Measurements from ENCODE around the gene SNHG17. TPM values are rescaled to one million over a fixed set of nuclear protein-coding genes. Genes with fewer than 3 reads are reported as not detected.

Gene SNHG17
- total RNA-seq, 4 donors from 2014 or later, result 6.0 to 12.2 (median 8.7) TPM

- in situ Hi-C loops (cut with MboI; ENCODE audit: low sequenced_read_pairs in 4 of 4), result no loop called here
- Histone ChIP-seq H3K36me3 (no peaks in the 10 kb centered on the region), H3K4me1 (peaks cover 25 to 31% of the 10 kb centered on the region in 2 donors), H3K4me3 (peak within 1 kb of the TSS; percentile 72 to 86 (median 84)), H3K27ac (peak within 1 kb of the TSS; percentile 72 to 90 (median 84)), H3K27me3 (no peaks in the 10 kb centered on the region), H3K9me3 (no peaks in the 10 kb centered on the region)
- peak; percentile 97 to 99 for DNase-seq
- intact Hi-C loops (cut with DNase I; ENCODE audit: low total_unique reads), result loop anchor here (1.0 kb wide), 1 partner anchor 37 kb away; the partner anchor contains the start of gene SNHG17
- ATAC-seq, result peak; percentile 98
- peak; percentile 32 to 45 for TF ChIP-seq POLR2A (IDR thresholded peaks at IDR 0.05)
- peak in 2 of 5 experiments; percentile 28 to 40 for TF ChIP-seq CTCF (IDR thresholded peaks at IDR 0.05 in 4 of 5, conservative IDR thresholded peaks at IDR 0.05 in 1 of 5)
These were observed 37.6 kb upstream of the SNHG17 start, which contains the start of gene RALGAPB for GRCh38 chr20:38472513-38473366. RALGAPB (plus strand) TSS chr20:38472843; CDS start chr20:38488433, 15,590 bp downstream.

- Histone ChIP-seq H3K4me1 (peaks cover 25 to 31% of the 10 kb centered on the region in 2 donors), H3K27me3 (no peaks in the 10 kb centered on the region), H3K36me3 (no peaks in the 10 kb centered on the region), H3K27ac (peak overlapping the region; percentile 69 to 90 (median 78)), H3K4me3 (peak overlapping the region; percentile 72 to 86 (median 84)), H3K9me3 (no peaks in the 10 kb centered on the region)
- TF ChIP-seq POLR2A (IDR thresholded peaks at IDR 0.05) (no peak), CTCF (IDR thresholded peaks at IDR 0.05 in 4 of 5, conservative IDR thresholded peaks at IDR 0.05 in 1 of 5) (no peak)
- ATAC-seq (no peak), DNase-seq (no peak)
- intact Hi-C loops (cut with DNase I; ENCODE audit: low total_unique reads), result loop anchor here (1.0 kb wide), 1 partner anchor 37 kb away; the partner anchor contains the start of gene SNHG17
- in situ Hi-C loops (cut with MboI; ENCODE audit: low sequenced_read_pairs in 4 of 4), result no loop called here
These were observed 36.9 kb upstream of the SNHG17 start for GRCh38 chr20:38471987-38472512.

GRCh38 chr20:38471245-38471644, 36.1 kb upstream of the SNHG17 start:
- DNase-seq, result no peak
- no peak overlapping the region for H3K27ac ChIP-seq
- no peak for TF ChIP-seq POLR2A (IDR thresholded peaks at IDR 0.05)
- TF ChIP-seq CTCF (IDR thresholded peaks at IDR 0.05 in 4 of 5, conservative IDR thresholded peaks at IDR 0.05 in 1 of 5), result no peak

GRCh38 chr20:38466983-38467382, 31.9 kb upstream of the SNHG17 start:
- Histone ChIP-seq H3K9me3 (no peaks in the 10 kb centered on the region), H3K36me3 (no peaks in the 10 kb centered on the region), H3K4me1 (peaks cover 2% of the 10 kb centered on the region in 2 donors), H3K27me3 (no peaks in the 10 kb centered on the region), H3K27ac (no peak overlapping the region), H3K4me3 (no peak overlapping the region)
- no peak for ATAC-seq
- no peak for DNase-seq
- intact Hi-C loops (cut with DNase I; ENCODE audit: low total_unique reads), result no loop called here
- in situ Hi-C loops (cut with MboI; ENCODE audit: low sequenced_read_pairs in 4 of 4), result no loop called here
- TF ChIP-seq POLR2A (IDR thresholded peaks at IDR 0.05) (no peak), CTCF (IDR thresholded peaks at IDR 0.05 in 4 of 5, conservative IDR thresholded peaks at IDR 0.05 in 1 of 5) (no peak)

More at GRCh38 chr20:38471245-38471644, 36.1 kb upstream of the SNHG17 start:
- ATAC-seq, result no peak
- H3K9me3 ChIP-seq, result no peaks in the 10 kb centered on the region
- no peaks in the 10 kb centered on the region for H3K27me3 ChIP-seq
- no peaks in the 10 kb centered on the region for H3K36me3 ChIP-seq
- in situ Hi-C loops (cut with MboI; ENCODE audit: low sequenced_read_pairs in 4 of 4), result no loop called here
- intact Hi-C loops (cut with DNase I; ENCODE audit: low total_unique reads), result no loop called here
- H3K4me1 ChIP-seq, result peaks cover 25 to 26% of the 10 kb centered on the region in 2 donors
- no peak overlapping the region for H3K4me3 ChIP-seq

Measured in gastrocnemius medialis (tissue), 4 donors.